Lower leg skin (tissue), 4 donors: ENCODE results near the gene MYO10. TPM values are rescaled to one million over a fixed set of nuclear protein-coding genes. Genes with fewer than 3 reads are reported as not detected.

Source experiments
- DNase-seq, 2 donors: peaks; one replicate each; pipeline ENCODE4 v3.0.0-alpha.2; 2019; ENCODE audit warnings: low spot score in 2 of 2
- H3K4me3 ChIP-seq: fragments of 200-600 bp; sonication (generic); 2 replicates; pipeline ENCODE4 v1.5.1; 2017; ENCODE audit warnings: mild to moderate bottlenecking, low read depth; ENCODE audit not compliant: poor library complexity, severe bottlenecking
- POLR2A ChIP-seq, 2 donors: fragments of 450-650 bp; IDR thresholded peaks; one replicate each; pipeline ENCODE4 v1.6.1; 2016 to 2017; ENCODE audit warnings: antibody characterized with exemption in 2 of 2, mild to moderate bottlenecking in 1 of 2, moderate library complexity in 1 of 2
- WGBS, 2 donors: methylation state at CpG; one replicate each; pipeline ENCODE4 v1.1.5; 2018; 5-methylcytosine and 5-hydroxymethylcytosine counted together
- intact Hi-C: fragments of 100-400 bp; cut with DNase I; formaldehyde crosslinking; loops from one replicate; pipeline ENCODE4 v1.15.0; 2023; ENCODE audit warnings: low total_unique reads
- total RNA-seq, 4 donors: library from RNA; depleted of rRNA; stranded (reverse); fragments of >200 nt; gene quantifications; one replicate each; pipeline ENCODE4 v1.1.0, GENCODE V29; 2016
- TF ChIP-seq, protein P1 (sequence below), 3 donors: fragments of 450-650 bp; IDR thresholded peaks; one replicate each; pipeline ENCODE4 v1.5.1; 2016; ENCODE audit warnings: antibody characterized with exemption in 3 of 3, mild to moderate bottlenecking in 3 of 3, moderate library complexity in 2 of 3

Gene MYO10
- total RNA-seq, 4 donors from 2014 or later, result 34.7 to 57.4 (median 47.3) TPM

- no peak for DNase-seq
- WGBS, 2 donors, result 82 to 93% methylated on average over 8 of the region's 8 CpGs
- TF ChIP-seq, protein P1, sequence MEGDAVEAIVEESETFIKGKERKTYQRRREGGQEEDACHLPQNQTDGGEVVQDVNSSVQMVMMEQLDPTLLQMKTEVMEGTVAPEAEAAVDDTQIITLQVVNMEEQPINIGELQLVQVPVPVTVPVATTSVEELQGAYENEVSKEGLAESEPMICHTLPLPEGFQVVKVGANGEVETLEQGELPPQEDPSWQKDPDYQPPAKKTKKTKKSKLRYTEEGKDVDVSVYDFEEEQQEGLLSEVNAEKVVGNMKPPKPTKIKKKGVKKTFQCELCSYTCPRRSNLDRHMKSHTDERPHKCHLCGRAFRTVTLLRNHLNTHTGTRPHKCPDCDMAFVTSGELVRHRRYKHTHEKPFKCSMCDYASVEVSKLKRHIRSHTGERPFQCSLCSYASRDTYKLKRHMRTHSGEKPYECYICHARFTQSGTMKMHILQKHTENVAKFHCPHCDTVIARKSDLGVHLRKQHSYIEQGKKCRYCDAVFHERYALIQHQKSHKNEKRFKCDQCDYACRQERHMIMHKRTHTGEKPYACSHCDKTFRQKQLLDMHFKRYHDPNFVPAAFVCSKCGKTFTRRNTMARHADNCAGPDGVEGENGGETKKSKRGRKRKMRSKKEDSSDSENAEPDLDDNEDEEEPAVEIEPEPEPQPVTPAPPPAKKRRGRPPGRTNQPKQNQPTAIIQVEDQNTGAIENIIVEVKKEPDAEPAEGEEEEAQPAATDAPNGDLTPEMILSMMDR (IDR thresholded peaks at IDR 0.05), result no peak
- no peak for TF ChIP-seq POLR2A (IDR thresholded peaks at IDR 0.05)
- H3K4me3 ChIP-seq, result no peak overlapping the region
- intact Hi-C loops, result no loop called here
Observed at GRCh38 chr5:16918891-16919671, 17.0 kb downstream of the MYO10 start.

DNA sequence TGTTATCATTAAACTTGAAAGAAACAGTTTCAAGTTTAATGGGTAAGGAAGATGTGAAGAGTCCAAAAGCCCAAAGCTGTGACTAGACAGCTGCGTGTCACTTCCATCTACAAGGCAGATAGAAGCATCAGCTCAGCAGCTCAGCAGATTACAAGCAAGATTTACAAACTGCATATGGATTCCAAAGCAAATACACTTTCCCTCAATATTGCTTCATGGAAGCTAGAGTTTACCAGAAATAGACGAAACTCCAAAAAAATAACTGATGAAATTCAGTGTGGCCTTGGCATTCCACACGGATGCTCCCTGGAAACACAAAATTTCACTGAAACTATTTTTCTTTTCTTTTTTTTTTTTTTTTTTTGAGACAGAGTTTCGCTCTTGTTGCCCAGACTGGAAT lies 17.9 kb downstream of the MYO10 start:
- TF ChIP-seq, protein P1 (IDR thresholded peaks at IDR 0.05), result no peak
- no peak for TF ChIP-seq POLR2A (IDR thresholded peaks at IDR 0.05)
- no peak for DNase-seq
- 78 to 84% methylated on average over 4 of the region's 4 CpGs for WGBS, 2 donors
- no peak overlapping the region for H3K4me3 ChIP-seq
- intact Hi-C loops, result no loop called here

- TF ChIP-seq, protein P1 (IDR thresholded peaks at IDR 0.05), result no peak
- no peak for TF ChIP-seq POLR2A (IDR thresholded peaks at IDR 0.05)
- no peak for DNase-seq
- 36 to 50% methylated on average over 3 of the region's 3 CpGs for WGBS, 2 donors
- no peak overlapping the region for H3K4me3 ChIP-seq
- intact Hi-C loops, result no loop called here
Observed at GRCh38 chr5:16916262-16916878, 19.7 kb downstream of the MYO10 start.

DNA sequence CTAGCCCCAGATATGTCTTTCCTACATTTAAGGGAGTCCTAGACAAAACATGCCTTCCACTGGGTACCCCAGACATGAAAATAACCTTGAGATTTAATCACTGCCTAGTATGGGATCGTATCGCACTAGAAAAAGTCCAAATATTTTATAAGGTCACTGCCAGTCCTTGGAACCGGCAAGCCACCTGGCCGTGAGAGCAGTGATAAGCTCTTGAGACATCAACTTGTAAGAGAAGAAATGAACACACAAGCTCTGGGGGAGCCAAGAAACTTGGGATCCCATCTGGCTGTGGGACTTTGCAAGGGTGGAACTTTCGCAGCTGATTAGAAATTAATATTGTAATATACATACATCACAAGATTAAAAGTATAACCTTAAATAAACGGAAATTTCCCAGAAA lies 21.5 kb downstream of the MYO10 start:
- no peak for DNase-seq
- intact Hi-C loops, result no loop called here
- TF ChIP-seq POLR2A (IDR thresholded peaks at IDR 0.05), result no peak
- 94 to 98% methylated on average over 6 of the region's 6 CpGs for WGBS, 2 donors
- no peak overlapping the region for H3K4me3 ChIP-seq

DNA sequence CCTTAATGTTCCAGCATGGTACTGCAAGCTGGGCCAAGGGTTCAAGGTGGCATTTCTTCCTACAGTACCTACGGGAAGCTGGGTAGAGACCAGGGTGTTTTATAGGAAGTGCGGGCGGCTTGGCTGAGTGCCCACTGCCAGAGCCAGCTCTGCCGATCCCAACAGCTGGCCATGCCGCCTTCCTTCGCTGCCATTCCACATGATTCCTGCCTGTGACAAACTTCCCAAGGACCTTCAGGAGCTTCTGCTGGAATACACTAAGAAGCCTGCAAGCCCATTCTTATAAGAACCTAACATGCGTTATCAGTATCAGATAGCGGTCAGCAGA lies 22.0 kb downstream of the MYO10 start:
- no peak overlapping the region for H3K4me3 ChIP-seq
- no peak for TF ChIP-seq POLR2A (IDR thresholded peaks at IDR 0.05)
- TF ChIP-seq, protein P1 (IDR thresholded peaks at IDR 0.05), result no peak
- WGBS, 2 donors, result 43 to 62% methylated on average over 8 of the region's 8 CpGs
- intact Hi-C loops, result no loop called here
- no peak for DNase-seq

DNA sequence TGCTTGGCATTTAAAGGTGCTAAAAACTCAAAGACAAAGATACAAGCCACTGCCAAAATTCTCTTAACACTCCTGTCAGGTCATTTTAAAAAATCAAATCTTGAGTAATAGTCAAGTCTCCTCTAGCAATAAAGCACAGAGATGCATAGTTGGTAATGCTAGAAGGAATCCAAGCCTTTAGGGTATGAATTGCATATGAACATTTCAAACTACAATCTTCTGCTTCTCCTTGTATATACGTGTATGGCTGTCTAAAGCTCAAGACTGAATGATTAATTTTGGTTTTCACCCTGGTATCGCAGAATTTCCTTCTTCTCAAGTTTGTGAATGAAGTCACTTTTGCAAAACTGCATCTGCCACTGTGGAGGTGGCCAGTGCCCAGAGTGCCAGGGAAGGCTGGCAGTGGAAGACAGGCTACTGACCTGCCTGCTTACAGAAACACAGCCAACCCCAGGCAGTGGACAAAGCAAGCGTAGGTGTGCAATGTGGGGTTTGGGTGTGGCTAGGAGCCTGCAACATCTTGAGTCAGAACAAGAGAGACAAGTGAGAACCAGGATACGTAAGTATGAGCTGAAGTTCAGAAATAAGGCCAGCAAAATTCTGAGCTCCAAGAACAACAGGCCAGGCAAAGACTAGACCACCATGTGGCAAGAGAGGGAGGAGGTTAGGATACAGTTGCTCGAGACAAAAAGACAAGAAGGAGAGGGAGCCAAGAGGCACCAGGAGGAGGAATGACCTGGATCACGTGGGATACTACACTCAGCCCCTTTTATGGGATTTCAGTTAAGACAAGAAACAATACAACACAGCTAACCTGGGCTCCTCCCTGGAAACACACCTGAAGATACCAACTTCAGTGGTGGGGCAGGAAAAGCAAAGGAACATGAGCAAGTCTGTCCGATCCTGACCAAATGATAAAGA lies 22.6 kb downstream of the MYO10 start:
- WGBS, 2 donors, result 42 to 53% methylated on average over 7 of the region's 7 CpGs
- intact Hi-C loops, result no loop called here
- DNase-seq, result no peak

More for the DNA sequence above, 22.6 kb downstream of the MYO10 start:
- no peak overlapping the region for H3K4me3 ChIP-seq
- TF ChIP-seq, protein P1 (IDR thresholded peaks at IDR 0.05), result no peak
- TF ChIP-seq POLR2A (IDR thresholded peaks at IDR 0.05), result no peak
